Activated CD8-positive, alpha-beta memory T cell treated with anti-CD3 and anti-CD28 coated beads, Interleukin-2, amount 50 U/mL, for 4 hours (primary cell): ENCODE measurements around the gene ZNF684.
"Not testable (repeated sequence)": the region's sequence is repeated elsewhere in the genome, so short reads cannot be mapped to it uniquely, and the experiment has no call there.

Source experiments
- DNase-seq: peaks from one replicate; pipeline ENCODE4 v3.0.0-alpha.2; 2020

ZNF684 gene

GRCh38 chr1:40531381-40532061, at the start of gene ZNF684:
ZNF684 (plus strand) TSS chr1:40531637; CDS start chr1:40533167, 1,530 bp downstream.
- peak; percentile 81 for DNase-seq

DNA sequence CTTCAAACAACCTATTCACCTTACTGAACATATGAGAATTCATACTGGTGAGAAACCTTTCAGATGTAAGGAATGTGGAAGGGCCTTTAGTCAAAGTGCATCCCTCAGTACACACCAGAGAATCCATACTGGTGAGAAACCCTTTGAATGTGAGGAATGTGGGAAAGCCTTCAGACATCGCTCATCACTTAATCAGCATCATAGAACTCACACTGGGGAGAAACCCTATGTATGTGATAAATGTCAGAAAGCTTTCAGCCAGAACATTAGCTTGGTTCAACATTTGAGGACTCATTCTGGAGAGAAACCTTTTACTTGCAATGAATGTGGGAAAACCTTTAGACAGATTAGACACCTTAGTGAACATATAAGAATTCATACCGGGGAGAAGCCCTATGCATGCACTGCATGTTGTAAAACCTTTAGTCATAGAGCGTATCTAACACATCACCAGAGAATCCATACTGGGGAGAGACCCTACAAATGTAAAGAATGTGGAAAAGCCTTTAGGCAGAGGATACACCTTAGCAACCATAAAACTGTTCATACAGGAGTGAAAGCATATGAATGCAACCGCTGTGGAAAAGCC, 36.0 kb upstream of the ZNF684 start:
- no peak for DNase-seq

- not testable (repeated sequence) for DNase-seq
These were observed 28.8 kb upstream of the ZNF684 start for GRCh38 chr1:40502651-40503050.

DNA sequence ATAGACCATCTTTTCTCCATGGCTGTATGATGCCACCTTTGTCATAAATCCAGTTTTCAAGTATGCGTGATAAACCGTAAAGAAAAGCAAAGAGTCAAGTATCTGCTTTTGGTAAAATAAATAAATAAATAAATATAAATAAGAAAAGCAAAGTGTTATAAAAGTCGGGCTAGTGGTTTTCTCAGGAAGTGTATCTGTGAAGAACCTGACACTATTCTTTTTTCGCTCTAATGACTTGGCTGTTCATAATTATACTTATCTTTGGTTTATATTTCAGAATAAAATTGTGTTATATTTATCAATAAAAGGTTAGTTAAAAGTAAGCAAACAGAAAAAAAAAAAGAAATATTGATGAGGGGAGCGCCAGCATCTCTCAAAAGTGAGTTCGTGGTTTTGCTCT, 23.5 kb upstream of the ZNF684 start:
- DNase-seq = no peak

- DNase-seq = peak; percentile 86
These were observed 22.8 kb upstream of the ZNF684 start, which contains the start of gene EXO5 for GRCh38 chr1:40508375-40509341. EXO5 (plus strand) TSS chr1:40508767; CDS start chr1:40514545, 5,778 bp downstream.

DNA sequence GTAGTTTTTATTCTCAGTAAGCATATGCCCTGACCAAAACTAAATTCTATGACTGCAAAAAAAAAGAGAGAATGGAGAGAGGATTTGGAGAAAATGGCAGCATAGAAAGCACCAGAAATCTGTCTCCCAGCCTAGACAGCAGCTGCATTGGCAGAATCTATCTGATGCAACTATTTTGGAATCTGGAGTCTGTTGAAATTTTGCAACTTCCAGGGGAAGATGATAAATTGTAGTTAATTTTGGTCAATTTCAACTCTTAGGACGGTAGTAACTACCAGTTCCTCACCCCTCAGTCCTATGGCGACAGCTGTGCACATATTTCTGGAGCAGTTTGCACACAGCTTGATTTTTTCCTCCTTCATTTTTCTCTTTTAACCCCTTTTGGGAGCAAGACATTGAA, 11.9 kb upstream of the ZNF684 start:
- DNase-seq = no peak

DNA sequence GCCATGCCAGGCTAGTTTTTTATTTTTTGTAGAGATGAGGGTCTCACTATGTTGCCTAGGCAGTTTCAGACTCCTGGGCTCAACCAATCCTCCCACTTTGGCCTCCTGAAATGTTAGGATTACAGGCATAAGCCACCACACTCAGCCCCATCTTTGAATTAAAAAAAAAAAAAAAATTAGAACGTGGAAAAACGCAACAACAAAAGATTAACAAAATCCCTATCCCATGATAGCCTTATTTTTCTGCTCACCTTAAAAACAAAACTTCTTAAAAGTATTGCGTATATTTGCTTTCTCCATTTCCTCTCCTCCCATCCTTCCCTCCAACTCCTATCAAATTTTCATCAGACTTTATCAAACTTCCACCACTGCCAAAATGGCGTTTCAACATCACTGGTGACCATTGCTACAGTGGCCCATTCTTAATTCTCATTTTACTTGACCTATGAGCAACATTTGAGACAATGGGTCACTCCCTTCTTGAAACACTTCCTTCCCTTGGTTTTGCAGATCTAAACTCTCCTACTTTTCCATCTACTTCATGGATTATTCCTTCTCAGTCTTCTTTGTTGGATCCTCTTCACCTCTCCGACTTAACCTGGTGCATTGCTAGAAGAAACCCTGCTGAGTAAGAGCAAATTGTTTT, 579 bp upstream of the ZNF684 start:
- DNase-seq = no peak

DNA sequence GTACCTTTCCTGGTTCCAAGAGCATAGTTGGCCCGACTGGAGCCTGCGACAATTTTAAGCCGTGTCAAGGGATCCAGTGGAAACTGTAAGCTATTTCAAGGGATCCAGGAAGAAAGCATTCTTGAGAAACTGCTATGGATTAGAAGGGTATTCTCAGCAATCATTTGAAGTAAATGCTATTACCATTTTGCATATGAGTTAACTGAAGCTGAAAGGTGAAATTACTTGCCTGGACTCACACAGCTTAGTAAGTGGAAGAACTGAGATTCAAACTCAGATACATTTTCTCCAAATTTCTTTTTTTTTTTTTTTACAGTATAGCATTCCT, 589 bp downstream of the ZNF684 start:
- no peak for DNase-seq

GRCh38 chr1:40532844-40533424, 1.5 kb downstream of the ZNF684 start:
- DNase-seq = no peak

GRCh38 chr1:40534589-40534988, 3.2 kb downstream of the ZNF684 start:
- no peak for DNase-seq

DNA sequence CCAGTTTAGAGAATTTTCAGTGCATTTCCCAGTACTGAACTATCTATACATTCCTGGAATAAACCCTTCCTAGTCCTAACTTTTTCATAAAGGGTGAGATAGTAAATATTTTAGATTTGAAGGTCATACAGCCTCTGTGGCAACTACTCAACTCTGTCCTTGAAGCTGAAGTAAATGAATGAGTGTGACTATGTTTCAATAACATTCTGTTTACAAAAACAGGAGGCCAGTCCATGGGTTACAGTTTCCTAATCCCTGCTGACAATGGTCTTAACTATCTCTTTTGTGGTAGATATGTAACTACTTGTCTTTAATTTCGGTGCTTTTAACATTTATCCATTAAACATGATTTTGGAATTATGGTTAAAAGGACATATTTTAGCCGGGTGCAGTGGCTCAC, 4.3 kb downstream of the ZNF684 start:
- DNase-seq = no peak

DNA sequence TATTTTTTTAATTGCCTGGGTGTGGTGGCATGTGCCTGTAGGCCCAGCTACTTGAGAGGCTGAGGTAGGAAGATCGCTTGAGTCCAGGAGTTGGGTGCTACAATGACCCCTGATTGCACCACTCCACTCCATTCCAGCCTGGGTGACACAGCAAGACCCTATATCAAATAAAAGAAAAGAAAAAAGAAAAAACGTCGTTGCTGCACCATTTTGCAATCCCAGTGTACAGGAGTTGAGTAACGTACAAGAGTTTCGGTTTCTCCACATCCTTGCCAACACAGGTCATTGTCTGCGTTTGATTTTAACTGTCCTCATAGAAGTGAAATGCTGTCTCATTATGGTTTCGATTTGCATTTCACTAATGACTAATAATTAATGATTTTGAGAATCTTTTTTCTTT, 7.9 kb downstream of the ZNF684 start:
- DNase-seq = no peak

DNA sequence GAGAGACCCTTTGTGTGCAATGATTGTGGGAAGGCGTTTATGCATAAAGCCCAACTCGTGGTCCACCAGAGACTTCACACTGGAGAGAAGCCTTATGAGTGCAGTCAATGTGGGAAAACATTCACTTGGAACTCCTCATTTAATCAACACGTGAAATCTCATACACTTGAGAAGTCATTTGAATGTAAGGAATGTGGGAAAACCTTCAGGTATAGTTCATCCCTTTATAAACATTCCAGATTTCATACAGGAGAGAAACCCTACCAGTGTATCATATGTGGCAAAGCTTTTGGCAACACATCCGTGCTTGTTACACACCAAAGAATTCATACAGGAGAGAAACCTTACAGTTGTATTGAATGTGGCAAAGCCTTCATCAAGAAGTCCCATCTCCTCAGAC, 15.5 kb downstream of the ZNF684 start:
- DNase-seq = no peak

DNA sequence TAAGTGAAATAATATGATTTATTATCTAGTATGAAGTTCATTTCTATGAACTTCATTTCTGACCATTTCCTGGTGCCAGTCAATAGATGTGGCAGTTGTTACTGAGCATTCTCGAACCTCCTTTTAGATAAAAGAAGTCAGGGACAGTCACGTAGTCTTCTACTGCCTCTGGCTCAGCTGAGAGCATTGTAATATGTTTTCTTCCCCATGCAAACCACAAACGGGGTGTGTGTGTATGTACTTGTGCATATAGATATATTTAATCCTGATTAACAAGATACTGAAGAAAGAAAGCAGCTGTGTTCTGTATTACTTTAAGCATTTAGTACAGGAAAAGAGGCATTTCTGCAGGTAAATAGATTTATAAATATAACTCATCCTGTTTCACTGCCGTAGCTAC, 21.6 kb downstream of the ZNF684 start:
- DNase-seq = no peak

DNA sequence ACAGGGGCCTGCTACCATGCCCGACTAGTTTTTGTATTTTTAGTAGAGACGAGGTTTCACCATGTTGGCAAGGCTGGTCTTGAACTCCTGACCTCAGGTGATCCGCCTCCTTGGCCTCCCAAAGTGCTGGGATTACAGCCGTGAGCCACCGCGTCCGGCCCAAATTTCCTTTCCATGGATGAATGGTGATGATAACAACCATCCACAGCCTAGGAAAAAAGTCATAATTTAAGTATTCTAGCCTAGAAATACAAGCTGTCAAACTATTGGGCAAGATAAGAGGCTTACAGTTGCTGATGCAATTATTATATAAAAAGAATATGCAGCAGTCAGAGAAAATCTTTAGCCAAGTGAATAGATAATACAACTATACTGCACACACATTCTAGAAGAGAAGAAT, 23.4 kb downstream of the ZNF684 start:
- DNase-seq = not testable (repeated sequence)

DNA sequence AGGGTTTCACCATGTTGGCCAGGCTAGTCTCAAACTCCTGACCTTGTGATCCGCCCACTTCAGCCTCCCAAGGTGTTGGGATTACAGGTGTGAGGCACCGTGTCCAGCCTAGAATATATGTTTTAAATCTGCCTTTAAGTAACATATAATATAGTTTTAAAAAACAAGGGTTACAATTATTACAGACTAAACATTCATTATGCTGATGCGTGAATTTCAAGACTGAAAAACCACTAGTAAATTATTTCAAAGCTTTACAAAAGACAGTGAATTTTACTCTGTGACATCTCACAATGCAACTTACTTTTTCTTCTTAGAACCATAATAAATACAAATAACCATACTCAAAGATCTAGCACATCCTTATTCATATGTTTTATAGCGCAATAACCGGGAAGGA, 24.7 kb downstream of the ZNF684 start:
- DNase-seq = no peak

- DNase-seq = not testable (repeated sequence)
These were observed 26.8 kb downstream of the ZNF684 start for GRCh38 chr1:40558241-40558640.

DNA sequence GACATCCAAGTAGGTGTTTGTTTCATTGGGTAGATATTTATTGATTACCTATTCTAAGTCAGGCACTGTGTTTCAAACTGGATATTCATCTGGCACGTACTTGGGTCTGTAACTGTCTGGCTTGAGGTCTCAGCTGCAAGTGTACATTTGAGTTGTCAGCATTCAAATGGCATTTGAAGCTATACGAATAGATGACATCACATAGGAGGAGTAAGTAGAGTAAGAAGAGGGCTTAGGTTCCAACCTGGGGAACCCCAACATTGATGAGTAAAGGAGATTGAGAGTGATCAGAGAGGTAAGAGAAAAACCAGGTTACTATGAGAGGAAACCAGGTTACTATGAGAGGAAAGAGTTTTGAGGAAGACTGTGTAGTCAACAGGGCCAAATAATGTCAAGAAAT, 30.7 kb downstream of the ZNF684 start:
- no peak for DNase-seq

DNA sequence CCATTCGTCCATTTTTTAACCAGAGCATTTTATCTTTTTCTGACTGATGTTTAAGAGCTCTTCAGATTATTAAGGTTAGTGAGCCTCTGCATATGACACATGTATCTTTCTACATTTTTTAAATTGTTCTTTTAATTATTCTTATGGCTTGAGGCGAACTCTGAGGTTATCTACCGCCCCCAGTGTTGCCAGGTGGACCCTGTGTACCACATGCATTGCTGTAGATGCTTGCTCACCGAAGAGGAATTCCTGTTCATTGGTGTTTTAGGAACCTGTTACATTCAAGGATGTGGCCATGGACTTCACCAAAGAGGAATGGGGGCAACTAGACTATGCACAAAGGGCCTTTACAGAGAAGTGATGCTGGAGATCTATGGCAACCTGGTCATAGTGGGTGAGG, 31.8 kb downstream of the ZNF684 start:
- no peak for DNase-seq

DNA sequence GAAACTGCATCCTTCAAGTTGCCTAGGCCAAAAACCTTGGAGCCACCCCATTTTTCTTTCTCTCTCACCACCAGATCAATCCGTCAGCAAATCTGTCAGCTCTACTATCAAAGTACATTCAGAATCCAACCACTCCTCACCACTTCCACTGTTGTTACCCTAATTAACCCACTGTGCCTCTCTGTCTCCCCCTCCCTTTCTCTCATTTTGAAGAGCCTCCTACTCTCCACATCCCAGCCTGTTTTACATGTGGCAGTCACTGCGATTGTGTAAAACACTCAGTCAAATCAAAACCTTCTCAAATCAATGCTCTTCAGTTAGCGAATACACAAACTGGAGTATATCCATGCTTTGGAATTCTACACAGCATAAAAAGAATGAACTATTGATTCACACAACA, 33.1 kb downstream of the ZNF684 start:
- DNase-seq = no peak

DNA sequence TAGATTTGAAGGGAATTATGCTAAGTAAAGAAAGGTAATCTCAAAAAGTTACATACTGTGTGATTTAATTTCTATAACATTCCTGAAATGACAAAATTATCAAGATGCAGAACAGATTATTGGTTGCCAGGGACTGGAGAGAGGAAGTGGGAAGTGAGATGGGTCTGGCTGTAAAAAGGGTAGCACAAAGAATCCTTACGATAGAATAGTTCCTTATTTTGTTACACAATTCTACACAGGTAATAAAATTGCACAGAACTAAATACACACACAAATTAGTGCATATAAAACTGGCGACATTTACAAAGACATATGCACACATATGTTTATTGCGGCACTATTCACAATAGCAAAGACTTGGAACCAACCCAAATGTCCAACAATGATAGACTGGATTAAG, 33.5 kb downstream of the ZNF684 start:
- no peak for DNase-seq

GRCh38 chr1:40567825-40568224, 36.4 kb downstream of the ZNF684 start:
- DNase-seq = no peak

DNA sequence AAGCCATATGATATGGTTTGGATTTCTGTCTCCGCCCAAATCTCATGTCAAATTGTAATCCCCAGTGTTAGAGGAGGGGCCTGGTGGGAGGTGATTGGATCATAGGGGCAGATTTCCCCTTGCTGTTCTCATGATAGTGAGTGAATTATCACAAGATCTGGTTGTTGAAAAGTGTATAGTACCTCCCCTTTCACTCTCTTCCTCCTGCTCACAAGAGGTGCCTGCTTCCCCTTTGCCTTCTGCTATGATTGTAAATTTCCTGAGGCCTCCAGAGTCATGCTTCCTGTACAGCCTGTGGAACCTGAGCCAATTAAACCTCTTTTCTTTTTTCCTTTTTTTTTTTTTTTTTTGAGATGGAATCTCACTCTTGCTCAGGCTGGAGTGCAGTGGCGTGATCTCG, 43.4 kb downstream of the ZNF684 start:
- DNase-seq = not testable (repeated sequence)
